HG02970 (cell line): ENCODE data around the gene MYORG.
"Not testable (repeated sequence)": the region's sequence is repeated elsewhere in the genome, so short reads cannot be mapped to it uniquely, and the experiment has no call there.

ENCODE experiments used
- ATAC-seq: cut with Tn5 transposase; IDR thresholded peaks from one replicate; pipeline ENCODE4 v1.9.1; 2021; ENCODE audit warnings: mild to moderate bottlenecking, moderate library complexity, moderate number of reproducible peaks; ENCODE audit not compliant: unreplicated experiment, low FRiP score

Gene MYORG

DNA sequence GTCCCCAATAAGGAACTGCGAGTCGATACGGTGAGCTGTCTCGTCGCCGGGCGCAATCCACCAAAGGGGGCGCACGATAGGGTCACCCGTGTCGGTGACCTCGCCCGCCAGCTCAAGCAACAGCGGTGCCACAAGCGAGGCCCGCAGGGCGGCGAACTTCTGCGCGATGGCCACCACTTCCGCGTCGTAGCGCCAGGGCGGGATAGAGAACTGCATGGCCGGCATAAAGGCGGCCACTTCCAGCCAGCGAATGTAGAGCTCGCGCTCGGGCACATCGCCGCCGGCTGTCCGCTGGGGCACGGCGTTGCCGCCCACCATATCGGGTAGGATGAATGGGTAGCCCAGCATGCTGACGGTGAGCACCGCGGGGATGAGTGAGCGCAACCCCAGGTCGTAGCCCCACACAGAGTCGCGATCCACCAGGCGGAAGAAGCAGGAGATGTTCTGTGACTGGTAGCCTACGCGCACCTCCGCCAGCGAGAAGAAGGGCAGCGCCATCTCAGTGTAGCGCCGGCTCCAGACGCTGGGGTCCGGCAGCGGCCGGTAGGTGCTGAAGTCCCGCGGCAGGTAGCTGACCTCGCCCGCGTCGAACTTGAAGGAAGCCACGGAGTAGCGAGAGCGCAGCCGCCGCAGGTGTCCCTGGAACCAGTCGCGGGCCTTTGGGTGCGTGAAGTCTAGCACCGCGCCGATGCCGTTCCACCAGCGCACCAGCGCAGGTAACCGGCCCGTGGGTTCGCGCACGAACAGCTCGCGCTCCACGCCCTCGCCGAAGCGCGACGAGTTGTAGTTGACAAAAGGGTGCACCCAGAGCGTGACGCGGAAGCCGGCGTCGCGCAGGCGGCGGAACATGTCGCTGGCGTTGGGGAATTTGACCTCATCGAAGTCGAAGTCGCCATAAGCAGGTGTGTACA lies 5.5 kb downstream of the MYORG start:
- ATAC-seq: no peak

- no peak for ATAC-seq
Observed at GRCh38 chr9:34370335-34370969, 6.2 kb downstream of the MYORG start.

GRCh38 chr9:34369636-34370035 lies 7.1 kb downstream of the MYORG start:
- no peak for ATAC-seq

DNA sequence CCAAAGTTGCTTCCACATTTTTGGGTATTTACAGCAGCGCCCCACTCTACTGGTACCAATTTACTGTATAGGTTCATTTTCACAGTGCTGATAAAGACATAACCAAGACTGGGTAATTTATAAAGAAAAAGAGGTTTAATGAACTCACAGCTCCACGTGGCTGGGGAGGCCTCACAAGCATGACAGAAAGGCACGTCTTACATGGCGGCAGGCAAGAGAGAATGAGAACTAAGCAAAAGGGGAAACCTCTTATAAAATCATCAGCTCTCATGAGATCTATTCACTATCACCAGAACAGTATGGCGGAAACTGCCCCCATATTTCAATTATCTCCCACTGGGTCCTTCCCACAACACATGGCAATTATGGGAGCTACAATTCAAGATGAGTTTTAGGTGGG lies 7.9 kb downstream of the MYORG start:
- not testable (repeated sequence) for ATAC-seq

DNA sequence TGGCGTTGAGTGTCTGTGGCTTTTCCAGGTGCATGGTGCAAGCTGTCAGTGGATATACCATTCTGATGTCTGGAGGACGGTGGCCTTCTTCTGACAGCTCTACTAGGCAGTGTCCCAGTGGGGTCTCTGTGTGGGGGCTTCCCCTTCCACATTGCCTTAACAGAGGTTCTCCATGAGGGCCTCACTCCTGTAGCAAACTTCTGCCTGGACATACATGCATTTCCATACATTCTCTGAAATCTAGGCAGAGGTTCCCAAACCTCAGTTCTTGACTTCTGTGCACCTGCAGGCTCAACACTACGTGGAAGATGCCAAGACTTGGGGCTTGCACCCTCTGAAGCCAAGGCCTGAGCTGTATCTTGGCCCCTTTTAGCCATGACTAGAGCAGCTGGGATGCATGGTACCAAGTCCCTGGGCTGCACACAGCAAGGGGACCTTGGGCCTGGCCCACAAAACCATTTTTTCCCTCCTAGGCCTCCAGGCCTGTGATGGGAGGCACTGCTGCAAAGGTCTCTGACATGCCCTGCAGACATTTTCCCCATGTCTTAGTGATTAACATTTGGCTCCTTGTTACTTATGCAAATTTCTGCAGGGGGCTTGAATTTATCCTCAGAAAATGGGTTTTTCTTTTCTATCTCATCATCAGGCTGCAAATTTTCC lies 8.8 kb downstream of the MYORG start:
- ATAC-seq: not testable (repeated sequence)

DNA sequence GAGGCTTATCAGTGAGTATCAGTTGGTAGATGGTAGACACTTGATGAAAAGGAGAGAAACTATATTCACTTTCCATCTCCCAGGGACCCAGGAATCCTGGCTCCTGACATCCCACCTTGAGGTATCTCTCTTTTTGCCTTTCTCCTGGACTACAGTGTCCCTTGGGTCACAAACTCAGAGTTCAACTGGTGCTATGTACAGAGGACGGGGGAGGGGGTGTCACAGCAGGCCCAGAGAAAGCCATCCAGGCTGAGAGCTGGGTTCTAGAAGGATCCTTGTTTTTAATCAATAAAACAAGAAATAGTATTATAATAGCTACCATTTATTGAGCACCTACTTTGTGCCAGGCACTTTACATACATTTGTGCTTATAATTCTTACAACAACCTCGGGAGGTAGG lies 10.3 kb downstream of the MYORG start:
- no peak for ATAC-seq

- no peak for ATAC-seq
Observed at GRCh38 chr9:34365282-34365681, 11.4 kb downstream of the MYORG start.

DNA sequence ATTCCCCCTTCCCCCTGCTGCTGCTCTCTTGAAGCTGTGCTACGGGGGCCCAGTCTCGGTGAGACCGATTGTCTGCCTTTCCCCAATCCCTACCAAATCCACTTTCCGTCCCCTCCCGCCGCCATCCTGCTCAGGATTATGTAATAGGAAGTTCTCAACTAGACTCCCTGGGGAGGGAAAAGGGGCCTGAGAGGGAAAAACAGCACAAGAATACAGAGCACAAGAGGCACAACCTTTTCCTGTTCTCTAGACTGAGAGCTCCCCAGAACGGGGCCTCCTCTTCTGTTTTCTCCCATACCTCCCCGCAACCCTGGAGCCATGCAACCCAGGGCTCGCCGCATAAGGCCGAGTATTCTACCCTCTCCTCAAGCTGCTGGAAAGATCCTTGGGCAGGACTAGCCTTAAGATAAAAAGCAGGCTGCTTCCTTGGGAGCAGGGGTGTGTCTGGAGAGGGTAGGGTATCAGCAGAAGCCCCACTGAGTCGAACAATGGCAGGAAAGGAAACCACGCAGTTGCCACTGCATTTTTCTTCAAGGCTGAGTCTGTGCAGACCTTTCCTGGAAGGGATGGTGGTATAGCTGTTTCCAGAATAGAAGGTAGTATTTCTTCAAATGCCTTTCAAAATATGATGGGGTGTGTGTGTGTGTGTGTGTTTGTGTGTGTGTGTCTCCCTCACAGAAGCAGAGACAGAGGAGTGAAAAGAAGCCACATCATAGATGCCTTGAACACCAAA lies 12.9 kb downstream of the MYORG start:
- ATAC-seq: no peak

DNA sequence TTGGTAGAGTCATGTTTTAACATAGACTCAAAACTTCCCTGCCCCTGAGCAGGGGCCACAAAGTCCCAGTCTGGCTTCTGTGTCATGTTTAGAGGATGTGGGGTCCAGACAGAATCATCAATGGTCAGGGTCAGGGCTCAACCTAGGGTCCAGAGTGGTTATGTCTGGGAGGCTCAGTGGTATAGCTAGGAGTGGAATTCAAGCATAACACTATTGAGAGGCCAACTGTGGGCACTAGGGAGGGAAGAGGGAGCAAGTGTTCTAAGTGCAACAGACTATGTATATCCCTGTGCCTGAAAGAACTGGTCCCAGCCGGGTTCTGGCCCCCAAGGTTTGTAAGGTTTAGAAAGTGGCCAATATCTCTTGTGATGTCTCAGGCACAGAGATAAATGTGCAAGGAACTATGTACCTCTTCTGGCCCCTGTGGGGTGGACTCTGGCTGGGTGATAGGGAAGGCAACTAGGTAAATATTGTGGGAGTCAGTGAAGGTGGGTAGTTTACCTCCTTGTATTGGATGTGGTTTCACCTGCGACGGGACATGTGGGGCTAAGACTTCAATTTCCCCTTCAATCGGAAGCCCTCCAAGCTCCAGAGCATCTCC lies 14.0 kb downstream of the MYORG start:
- no peak for ATAC-seq

GRCh38 chr9:34352957-34353356 lies 23.7 kb downstream of the MYORG start:
- not testable (repeated sequence) for ATAC-seq

DNA sequence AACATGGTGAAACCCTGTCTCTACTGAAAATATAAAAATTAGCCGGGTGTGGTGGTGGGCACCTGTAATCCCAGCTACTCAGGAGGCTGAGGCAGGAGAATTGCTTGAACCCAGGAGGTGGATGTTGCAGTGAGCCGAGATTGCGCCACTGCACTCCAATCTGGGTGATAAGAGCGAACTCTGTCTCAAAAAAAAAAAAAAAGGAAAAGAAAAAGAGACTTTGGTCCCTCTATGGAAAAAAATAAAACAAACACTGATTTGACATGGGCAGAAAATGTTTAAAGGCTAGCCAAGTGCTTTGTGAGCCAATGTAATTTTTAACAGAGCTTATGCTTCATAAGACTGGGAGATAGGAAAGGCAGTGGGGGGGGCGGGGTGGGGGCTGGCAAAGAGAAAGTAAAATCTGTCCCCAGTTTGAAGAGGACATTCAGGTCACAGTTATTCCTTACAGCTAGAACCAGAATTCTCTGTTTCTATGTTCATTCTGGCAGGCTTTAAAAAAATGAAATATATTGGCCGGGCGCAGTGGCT lies 24.5 kb downstream of the MYORG start:
- not testable (repeated sequence) for ATAC-seq

GRCh38 chr9:34349324-34349723 lies 27.4 kb downstream of the MYORG start:
- no peak for ATAC-seq

- no peak for ATAC-seq
Observed at GRCh38 chr9:34347800-34348158, 28.9 kb downstream of the MYORG start.

DNA sequence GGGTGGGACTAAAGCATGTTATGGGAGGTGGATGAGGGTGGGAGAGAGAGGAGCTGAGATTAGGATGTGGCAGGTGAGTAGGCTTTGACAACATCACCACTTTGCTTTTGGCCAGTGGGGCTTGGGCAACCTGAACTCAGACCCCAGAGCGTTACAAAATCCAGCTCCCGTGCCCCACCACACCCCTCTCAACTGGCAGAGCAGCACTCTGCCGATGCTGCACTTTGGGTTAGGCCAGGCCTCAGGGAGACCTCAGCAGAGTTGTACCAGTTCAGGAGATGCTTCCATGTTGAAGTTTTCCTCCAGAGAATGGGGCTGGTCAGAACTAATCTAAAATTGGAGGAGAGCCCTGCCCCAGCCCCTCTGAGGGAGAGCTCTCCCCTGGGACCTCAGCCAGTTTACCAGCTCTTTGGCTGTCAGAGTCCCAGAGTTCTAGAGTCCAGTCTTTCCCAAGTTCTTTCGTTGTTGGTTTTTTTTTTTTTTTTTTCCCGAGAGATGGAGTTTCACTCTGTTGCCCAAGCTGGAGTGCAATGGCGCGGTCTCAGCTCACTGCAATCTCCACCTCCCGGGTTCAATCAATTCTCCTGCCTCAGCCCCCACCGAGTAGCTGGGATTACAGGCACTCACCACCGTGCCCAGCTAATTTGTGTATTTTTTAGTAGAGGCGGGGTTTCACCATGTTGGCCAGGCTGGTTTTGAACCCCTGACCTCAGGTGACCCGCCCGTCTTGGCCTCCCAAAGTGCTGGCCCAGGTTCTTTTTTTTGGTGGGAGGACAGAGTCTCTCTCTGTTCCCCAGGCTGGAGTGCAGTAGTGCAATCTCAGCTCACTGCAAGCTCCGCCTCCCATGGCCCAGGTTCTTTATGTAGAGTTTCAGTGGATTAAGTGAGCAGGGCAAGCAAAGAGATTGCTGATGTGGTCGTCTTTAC lies 29.6 kb downstream of the MYORG start:
- ATAC-seq: no peak

GRCh38 chr9:34343605-34344004 lies 33.1 kb downstream of the MYORG start:
- ATAC-seq: no peak

- no peak for ATAC-seq
Observed at GRCh38 chr9:34343090-34343489, 33.6 kb downstream of the MYORG start.

GRCh38 chr9:34341659-34342295 lies 34.9 kb downstream of the MYORG start:
- no peak for ATAC-seq

- no peak for ATAC-seq
Observed at GRCh38 chr9:34338665-34339385, 37.9 kb downstream of the MYORG start.
